Measurements from ENCODE around the gene PCDH17. TPM values are rescaled to one million over a fixed set of nuclear protein-coding genes. Genes with fewer than 3 reads are reported as not detected.

PCDH17 gene
- total and polyA plus RNA-seq, 9 of the 15 experiments (the other 6 are each of a cell fraction or from before 2014, with no cell fraction given) = not detected

GRCh38 chr13:57716295-57716694 lies 84.8 kb downstream of the PCDH17 start:
- Histone ChIP-seq H2AFZ (ENCODE audit: low read depth, low read length) (no peak overlapping the region), H3K27me3 (ENCODE audit: control insufficient read depth in 2 of 2, insufficient read depth in 2 of 2, low read length in 2 of 2) (no peaks in the 10 kb centered on the region), H3K79me2 (ENCODE audit: control insufficient read depth, insufficient read depth, low read length) (no peaks in the 10 kb centered on the region), H3K9ac (ENCODE audit: insufficient read depth in 1 of 2, low read depth in 2 of 2, low read length in 2 of 2) (no peak overlapping the region), H3K27ac (ENCODE audit: extremely low read depth, low read depth, low read length) (no peak overlapping the region), H3K4me1 (replicated peaks in 1 of 2; ENCODE audit: control insufficient read depth in 2 of 2, insufficient read depth in 2 of 2, low read length in 2 of 2) (no peaks in the 10 kb centered on the region), H3K36me3 (ENCODE audit: control insufficient read depth, insufficient read depth, low read length) (no peaks in the 10 kb centered on the region), H3K4me3 (no peak overlapping the region), H3K9me1 (ENCODE audit: control insufficient read depth, insufficient read depth, low read length) (no peaks in the 10 kb centered on the region), H3K9me3 (replicated peaks; ENCODE audit: control insufficient read depth, insufficient read depth, low read depth, low read length) (0 out of 2 replicates have a peak, but pooled peaks cover 2% of the 10 kb centered on the region), H4K20me1 (replicated peaks; ENCODE audit: control insufficient read depth, insufficient read depth, low read length) (no peaks in the 10 kb centered on the region), H3K4me2 (ENCODE audit: insufficient read depth, low read length) (no peak overlapping the region)
- intact Hi-C loops (cut with micrococcal nuclease) = no loop called here
- no TSS peak for BruUV-seq (replicated peaks)
- POLR2A ChIA-PET = no interaction called here
- ATAC-seq (no peak), DNase-seq (ENCODE audit: extremely low read depth in 1 of 4, low spot score in 3 of 4) (no peak), FAIRE-seq (no peak)
- WGBS (ENCODE audit: insufficient coverage, low coverage, missing lambda C conversion rate) = 0% methylated on average over 3 of the region's 3 CpGs
- in situ Hi-C loops (cut with MboI) = no loop called here
- CTCF ChIA-PET (ENCODE audit: low intra/inter-chr PET ratio) = no interaction called here
- TF ChIP-seq SMAD2 (IDR thresholded peaks at IDR 0.05; ENCODE audit: low read depth, low read length) (no peak), MEF2D (tag; conservative IDR thresholded peaks at IDR 0.05; ENCODE audit: low read depth) (no peak), YBX1 (IDR thresholded peaks at IDR 0.05) (no peak), NFIX (CRISPR knock-in tag; IDR thresholded peaks at IDR 0.05; ENCODE audit: low read depth) (no peak), SLC30A9 (CRISPR knock-in tag; IDR thresholded peaks at IDR 0.05) (no peak), SP1 (CRISPR knock-in tag; IDR thresholded peaks at IDR 0.05) (no peak), KHSRP (IDR thresholded peaks at IDR 0.05) (no peak), POLR3G (IDR thresholded peaks at IDR 0.05; ENCODE audit: extremely low read depth, insufficient read length, insufficient replicate concordance) (no peak), CEBPZ (IDR thresholded peaks at IDR 0.05; ENCODE audit: borderline replicate concordance, low read depth, low read length) (no peak), TSHZ1 (CRISPR knock-in tag; IDR thresholded peaks at IDR 0.05) (no peak), CTBP1 (IDR thresholded peaks at IDR 0.05; ENCODE audit: borderline replicate concordance) (no peak), ZBTB12 (CRISPR knock-in tag; IDR thresholded peaks at IDR 0.05) (no peak), NR4A1 (CRISPR knock-in tag; IDR thresholded peaks at IDR 0.05) (no peak), NR4A1 (tag; IDR thresholded peaks at IDR 0.05) (no peak), U2AF1 (optimal IDR thresholded peaks at IDR 0.05; ENCODE audit: low read depth, low read length) (no peak), FOXP1 (CRISPR knock-in tag; IDR thresholded peaks at IDR 0.05) (no peak)
- TF ChIP-seq, protein P1, sequence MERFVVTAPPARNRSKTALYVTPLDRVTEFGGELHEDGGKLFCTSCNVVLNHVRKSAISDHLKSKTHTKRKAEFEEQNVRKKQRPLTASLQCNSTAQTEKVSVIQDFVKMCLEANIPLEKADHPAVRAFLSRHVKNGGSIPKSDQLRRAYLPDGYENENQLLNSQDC (CRISPR knock-in tag; IDR thresholded peaks at IDR 0.05) = no peak
